G401 (cell line): ENCODE data around the gene EEPD1. TPM values are rescaled to one million over a fixed set of nuclear protein-coding genes. Genes with fewer than 3 reads are reported as not detected.
A peak's percentile ranks its signal among the peaks of the same experiment; 100 is the strongest.
"Not testable (repeated sequence)": the region's sequence is repeated elsewhere in the genome, so short reads cannot be mapped to it uniquely, and the experiment has no call there.

Experiments used
- DNase-seq: peaks from one replicate; pipeline ENCODE4 v3.0.0-alpha.2; 2015; ENCODE audit warnings: low spot score
- in situ Hi-C: cut with HindIII; loops from 2 replicates; pipeline ENCODE4 v1.10.0; 2016; ENCODE audit warnings: low sequenced_read_pairs, mixed read lengths
- total RNA-seq: library from RNA; depleted of rRNA; stranded (reverse); fragments of >200 nt; shearing (Covaris generic); gene quantifications from 2 replicates; pipeline ENCODE4 v1.2.3, GENCODE V29; 2014

Gene EEPD1
- total RNA-seq, 1 experiment from 2014 or later = 15.5 TPM

DNA sequence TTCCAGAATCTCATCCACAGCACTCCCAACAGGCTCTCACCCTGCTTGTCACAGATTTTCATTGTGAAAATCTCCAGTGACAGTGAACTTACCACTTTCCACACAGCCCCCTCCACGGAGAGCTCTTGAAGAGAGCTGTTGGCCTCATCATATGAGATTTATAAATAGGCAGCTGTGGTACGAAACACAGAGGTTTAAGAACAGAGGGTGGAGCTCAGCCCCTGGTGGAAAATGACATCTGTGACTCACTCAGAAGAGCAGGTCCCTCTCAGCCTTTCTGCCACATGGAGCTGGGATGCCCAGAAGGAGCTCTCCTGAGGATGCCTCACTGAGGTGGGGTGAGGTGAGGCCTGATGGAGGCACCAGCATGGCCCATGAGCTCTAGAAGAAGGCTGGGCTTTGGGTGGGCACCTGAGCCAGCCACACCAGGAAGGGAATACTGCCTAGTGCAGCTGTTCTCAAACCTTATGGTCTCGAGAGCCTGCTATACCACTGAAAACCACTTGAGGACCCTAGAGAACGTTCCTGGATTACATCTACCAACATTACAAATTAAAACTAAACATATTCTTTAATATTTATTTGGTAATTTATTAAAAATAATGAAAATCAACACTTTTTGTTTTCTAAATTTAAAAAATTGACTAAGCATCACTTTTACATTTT, 25.8 kb upstream of the EEPD1 start:
- DNase-seq = no peak
- in situ Hi-C loops = no loop called here

DNA sequence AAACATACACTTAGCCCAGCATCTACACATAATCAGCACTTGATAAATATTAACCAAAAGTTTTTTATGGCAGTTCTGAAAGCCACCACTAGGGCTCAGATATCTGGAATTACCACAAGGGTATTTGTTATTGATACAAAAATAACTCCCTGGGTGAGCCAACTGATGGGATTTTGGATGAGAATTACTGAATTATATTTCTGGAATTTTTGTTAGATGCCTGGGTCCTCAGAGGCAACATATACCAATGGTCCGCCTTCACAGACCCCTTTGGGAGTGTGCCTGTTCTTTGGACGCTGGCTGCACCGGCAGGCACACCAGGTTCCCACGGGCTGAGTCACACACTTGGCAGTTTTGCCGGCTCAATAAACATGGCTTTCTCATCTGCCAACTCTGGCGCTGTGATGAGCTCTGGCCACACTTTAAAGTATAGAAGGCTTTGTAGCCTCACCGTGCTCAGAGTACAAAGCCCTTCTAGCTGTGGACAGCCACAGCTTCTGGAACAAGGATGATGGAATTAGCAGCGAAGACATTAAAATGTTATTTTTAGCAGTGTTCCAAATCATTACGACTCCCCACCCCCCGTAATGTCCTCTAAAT, 24.5 kb upstream of the EEPD1 start:
- peak; percentile 66 for DNase-seq
- in situ Hi-C loops = no loop called here

DNA sequence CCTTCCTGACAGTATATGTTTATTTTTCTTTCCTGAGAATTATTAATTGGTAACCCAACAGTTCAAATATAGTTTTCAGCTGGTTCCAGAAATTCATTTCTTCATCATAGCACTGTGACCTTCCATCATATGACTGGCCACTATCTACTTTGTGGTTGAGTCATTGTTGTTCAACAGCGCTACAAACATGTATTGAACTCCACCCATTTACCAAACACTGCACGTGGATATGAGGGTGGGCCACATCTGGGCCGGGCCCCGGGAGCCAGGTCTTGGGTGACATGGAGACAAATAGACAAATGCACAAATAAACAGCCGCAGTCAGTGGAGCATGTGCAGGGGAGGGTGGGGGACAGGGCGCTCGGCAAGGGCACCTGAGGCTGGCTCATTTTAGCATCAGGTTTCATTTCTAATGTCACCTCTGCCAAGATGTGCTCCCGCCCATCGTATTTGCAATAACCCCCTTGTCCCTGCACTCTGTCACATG, 24.0 kb upstream of the EEPD1 start:
- no peak for DNase-seq
- in situ Hi-C loops = no loop called here

DNA sequence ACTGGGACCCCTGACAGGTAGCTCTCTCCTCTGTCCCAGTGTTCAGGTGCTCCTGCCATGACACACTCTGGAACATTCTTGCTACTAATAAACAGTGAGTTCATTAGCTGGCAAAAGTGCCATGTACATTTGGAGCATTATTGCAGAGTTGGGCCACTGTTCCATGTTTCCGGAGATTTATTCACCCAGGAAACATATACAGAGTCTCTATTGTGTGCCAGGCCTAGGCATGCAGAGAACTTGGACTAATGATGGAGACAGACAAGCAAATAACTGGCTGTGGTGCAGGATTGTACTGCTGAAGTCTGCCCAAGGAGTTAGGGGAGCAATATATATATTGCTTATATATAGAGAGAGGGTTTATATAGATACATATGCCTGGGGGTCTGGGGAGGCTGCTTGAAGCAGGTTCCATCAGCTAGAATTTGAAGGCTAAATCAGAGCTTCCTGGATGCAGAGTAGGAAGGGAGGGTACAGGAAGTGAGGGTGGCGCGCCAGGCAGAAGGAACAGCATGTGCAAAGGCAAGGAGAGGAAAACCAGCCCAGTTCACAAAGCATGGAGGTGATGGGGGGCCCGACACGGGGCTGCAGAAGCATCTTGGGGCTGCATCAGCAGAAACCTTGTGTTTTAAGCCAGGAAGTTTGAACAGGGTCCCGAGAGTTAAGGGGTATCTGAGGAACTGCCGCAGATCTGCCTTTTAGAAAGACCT, 22.7 kb upstream of the EEPD1 start:
- in situ Hi-C loops = no loop called here
- DNase-seq = no peak

DNA sequence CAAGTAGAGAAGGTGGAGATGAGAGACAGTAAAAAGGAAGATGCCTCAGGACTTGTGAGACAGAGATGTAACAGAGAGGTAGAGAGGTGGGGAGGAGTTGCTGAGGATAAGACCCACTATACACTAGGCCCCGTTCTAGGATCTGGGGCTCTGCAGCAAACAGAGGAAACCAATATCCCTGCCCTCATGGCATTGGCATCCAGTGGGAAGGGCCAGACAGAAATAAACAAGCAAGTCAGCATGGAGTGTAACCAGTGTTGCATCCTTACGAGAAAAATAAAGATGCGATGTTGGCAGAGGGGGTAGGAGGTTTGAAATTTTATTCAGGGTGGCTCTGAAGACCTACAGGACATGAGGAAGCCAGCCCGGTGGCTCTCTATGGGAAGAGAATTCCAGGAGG, 22.0 kb upstream of the EEPD1 start:
- in situ Hi-C loops = no loop called here
- DNase-seq = no peak

DNA sequence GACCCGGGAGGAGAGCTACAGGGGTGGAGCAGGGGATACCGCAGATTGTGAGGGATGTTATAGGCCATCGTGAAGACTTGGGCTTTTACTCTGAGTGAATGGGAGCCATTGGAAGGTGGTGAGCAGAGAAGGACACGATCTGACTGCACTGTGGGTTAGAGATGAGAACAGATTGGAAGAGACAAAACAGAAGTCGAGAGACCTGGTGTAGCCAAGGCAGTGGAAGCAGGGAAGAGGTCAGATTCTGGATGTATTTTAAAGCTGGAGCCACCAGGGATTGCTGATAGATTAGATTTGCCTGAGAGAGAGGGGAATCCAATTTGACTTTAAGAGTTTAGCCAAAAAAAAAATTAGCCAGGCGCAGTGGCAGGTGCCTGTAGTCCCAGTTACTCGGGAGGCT, 21.6 kb upstream of the EEPD1 start:
- in situ Hi-C loops = no loop called here
- no peak for DNase-seq

DNA sequence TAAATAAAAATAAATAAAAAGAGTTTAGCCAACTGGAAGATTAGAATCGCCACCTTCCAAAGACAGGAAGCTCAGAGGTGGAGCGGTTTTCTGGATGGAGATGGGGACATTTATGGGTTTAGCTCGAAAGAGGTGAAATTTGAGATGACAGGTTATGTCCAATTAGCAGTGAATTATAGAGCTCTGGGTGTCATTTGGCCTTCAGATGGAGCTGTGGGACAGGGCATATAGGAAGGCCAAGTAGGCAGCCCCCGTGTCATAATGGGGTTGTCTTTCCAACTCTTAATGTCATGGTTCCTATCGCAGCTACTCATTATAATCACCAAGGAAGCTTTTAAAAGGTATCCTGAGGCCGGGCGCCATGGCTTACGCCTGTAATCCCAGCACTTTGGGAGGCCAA, 21.0 kb upstream of the EEPD1 start:
- no peak for DNase-seq
- in situ Hi-C loops = no loop called here

DNA sequence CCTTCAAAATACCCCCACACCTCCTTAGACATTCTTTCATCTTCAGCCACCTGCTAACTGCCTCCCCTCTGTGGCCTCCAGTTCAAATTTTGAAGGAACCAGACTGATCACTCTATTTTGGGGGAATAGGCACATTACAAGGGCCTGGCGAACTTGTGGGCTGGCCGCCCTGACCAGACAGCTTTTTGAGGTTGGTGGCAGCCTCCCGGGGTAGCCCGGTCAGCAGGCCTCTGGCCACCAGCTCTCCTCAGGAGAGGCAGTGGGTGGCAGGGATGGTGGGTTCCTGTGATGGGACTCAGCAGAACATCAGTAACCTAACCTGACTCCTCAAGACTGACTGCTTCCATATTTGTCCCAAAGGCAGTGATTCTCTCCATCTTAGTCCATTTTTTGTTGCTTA, 17.4 kb upstream of the EEPD1 start:
- DNase-seq = no peak
- in situ Hi-C loops = no loop called here

DNA sequence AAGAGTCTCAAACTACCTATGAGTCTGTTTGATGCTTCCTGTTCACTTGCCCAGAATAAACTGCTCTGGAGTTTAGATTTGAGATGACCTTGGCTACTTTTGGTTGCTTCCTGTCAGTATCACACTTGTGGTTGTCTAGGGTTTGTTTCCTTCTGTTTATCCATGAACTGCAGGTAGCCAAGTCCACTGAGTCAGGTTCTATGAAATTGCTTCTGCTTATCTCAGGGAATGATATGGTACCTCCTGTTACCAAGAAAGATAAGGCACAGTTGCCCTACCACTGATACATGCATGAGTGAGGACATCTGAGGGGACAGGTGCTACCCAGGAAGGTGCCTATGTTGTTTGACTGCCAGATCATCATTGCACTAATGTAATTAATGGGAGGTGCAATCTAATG, 15.8 kb upstream of the EEPD1 start:
- DNase-seq = no peak
- in situ Hi-C loops = no loop called here

DNA sequence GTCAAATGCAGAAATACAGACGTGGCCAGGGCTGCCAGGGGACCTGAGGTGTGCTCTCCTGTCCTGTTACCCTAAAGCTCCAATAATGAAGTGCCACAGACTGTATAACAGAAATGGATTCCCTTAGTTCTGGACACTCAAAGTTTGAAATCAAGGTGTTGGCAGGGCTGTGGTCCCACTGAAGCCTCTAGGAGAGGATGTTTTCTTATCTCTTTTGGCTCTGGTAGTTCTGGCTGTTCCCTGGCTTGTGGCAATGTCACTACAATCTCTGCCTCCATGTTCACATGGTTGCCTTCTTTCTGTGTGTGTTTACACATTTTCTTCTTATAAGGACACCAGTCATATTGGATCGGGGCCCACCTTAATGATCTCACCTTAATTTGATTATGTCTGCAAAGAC, 15.3 kb upstream of the EEPD1 start:
- no peak for DNase-seq
- in situ Hi-C loops = no loop called here

DNA sequence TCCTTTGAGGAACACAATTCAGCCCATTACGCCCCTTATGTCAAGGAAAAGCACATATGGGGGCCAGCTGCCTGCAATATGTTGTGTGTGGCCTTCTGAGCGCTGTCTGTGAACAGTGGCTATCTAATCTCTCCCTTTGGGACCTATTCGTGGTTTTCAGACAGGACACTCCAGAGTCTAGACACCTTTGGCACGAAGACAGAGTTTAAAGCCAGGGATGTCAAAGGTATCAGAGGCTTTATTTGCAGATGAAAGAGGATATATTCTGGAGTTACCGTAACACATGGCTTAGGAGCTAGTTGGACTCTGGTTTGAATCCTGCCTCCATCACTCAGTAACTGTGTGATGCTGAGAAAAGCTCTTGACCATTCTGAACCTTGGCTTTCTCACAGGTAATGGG, 14.8 kb upstream of the EEPD1 start:
- no peak for DNase-seq
- in situ Hi-C loops = no loop called here

DNA sequence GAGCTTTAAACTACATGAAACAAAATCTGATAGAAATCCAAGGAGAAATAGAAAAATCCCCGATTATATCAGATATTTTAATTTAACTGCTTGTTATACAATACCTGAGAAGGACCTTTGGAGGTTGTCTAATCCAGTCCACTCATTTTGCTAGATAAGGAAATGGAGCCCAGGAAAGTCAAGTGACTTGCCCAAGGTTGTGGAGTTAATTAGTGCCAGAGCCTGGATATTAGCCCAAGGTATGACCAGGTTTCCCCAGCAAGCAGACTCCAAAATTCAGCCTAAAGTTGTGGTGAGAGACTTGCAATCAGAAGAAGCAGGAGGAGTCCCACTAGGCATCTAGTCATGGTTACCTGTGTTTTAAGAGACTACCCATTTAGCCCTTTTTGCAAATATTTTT, 11.7 kb upstream of the EEPD1 start:
- no peak for DNase-seq
- in situ Hi-C loops = no loop called here

DNA sequence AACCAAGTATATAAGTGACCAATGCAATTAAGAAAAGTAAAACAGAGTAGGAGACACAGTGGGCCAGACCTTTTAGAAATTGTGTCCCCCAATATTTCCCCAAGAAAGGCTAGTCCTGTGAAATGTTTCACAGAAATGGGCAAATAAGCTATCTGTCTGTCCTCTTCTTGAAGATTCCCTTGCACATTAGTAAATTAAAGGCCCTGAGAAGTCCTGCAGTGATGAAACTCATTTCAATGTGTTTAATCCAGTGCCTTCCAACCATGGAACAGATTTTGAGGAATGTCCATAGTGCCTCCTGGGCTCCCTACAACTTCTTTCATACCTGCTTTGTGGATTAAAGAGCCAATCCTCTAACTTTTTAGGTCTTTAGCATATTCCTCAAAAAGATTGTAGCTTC, 11.2 kb upstream of the EEPD1 start:
- in situ Hi-C loops = no loop called here
- no peak for DNase-seq

DNA sequence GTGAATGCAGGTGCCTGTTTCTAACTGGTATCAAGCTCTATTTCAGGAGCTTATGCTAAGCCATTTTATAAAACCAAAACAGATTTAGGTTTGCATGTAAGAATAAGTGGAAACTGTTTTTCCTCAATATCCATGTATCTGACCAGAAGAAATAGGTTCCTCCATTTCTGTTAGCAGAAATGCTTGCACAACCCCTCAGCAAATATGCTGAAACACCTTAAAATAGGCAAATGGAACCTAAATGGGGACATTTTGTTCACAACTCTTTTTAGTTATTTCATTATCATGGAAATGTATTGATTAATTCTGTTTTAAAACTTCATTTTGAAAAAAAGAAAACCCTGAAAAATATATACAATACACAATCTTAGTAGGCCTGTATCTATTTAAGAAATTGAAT, 8.9 kb upstream of the EEPD1 start:
- in situ Hi-C loops = no loop called here
- DNase-seq = no peak

DNA sequence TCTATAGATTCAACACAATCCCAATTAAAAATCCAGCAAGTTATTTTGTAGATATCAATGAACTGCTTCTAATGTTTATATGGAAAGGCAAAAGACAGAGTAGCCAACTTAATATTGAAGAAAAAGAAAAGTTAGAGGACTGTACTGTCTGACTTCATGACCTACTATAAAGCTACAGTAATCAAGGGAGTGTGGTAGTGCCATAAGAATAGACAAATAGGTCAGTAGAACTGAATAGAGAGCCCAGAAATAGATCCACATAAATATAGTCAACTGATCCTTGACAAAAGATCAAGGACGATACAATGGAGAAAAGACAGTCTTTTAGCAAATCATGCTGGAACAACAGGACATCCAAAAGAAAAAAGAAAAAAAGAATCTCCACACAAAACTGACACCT, 7.4 kb upstream of the EEPD1 start:
- in situ Hi-C loops = no loop called here
- DNase-seq = no peak

DNA sequence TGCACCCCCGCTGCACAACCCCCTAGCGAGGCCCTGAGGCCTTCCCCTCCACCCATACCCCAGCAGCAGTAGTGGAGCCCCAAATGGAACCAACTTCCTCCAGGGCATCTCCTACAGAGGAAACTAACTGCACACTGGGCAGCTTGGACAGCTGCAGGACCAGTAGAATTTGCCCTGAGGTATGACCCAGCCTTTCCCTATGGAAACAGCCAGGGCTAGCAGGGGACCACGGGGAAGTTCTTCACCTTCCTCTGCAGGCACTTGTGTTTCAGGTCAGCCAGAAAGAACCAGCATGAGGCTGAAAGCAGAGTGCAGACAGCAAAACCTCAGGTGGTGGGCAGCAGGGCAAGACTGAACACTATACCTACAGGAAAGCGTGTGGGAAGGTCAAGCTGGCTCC, 5.7 kb upstream of the EEPD1 start:
- DNase-seq = no peak
- in situ Hi-C loops = no loop called here

DNA sequence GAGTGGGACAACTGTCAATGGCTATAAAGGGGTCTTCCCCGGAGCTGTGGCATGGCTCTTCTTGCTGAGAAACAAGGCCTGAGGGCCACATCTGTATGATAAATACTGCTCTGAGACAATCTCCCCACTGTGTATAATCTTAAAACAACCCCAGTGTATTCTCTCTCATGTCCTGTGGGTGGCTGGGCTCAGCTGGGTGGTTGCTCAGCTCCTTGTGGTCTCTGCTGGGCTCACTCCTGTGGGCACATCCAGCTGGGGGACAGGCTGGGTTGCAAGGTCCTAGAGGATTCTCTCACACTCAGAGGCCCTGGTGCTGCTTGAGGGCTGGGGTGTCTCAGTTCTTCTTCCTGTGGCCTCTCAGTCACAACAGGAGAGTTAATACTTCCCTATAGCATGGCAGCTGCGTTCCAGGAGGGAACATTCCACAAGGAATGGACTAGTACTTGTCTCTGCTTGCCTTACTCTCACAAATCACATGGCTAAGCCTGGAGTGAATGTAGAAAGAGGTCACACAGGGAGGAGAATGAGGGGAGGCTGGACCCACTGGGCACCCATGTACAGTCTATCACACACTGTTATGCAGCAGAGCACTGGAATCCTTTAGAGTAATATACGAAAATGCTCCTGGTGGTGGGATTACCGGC, 4.5 kb upstream of the EEPD1 start:
- in situ Hi-C loops = no loop called here
- DNase-seq = no peak

DNA sequence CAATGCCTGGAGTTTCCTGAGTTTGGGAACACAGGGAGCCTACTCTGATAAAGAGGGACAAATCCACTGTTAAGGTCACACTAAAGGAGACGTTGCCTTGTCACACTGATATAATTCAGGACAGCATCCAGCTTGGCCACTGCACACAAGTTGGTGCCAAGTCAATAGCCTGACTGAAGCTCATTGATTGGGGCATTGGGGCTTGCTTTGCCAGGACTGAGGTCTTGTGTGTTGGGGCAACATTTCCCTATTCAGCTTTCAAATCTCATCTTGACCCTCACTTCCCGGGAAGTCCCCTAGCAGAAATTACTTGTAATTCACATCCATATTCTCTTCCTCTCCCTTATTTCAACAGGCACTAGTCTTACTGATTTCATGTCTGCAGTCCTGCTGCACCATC, 3.8 kb upstream of the EEPD1 start:
- in situ Hi-C loops, DNase-seq: not testable (repeated sequence)

DNA sequence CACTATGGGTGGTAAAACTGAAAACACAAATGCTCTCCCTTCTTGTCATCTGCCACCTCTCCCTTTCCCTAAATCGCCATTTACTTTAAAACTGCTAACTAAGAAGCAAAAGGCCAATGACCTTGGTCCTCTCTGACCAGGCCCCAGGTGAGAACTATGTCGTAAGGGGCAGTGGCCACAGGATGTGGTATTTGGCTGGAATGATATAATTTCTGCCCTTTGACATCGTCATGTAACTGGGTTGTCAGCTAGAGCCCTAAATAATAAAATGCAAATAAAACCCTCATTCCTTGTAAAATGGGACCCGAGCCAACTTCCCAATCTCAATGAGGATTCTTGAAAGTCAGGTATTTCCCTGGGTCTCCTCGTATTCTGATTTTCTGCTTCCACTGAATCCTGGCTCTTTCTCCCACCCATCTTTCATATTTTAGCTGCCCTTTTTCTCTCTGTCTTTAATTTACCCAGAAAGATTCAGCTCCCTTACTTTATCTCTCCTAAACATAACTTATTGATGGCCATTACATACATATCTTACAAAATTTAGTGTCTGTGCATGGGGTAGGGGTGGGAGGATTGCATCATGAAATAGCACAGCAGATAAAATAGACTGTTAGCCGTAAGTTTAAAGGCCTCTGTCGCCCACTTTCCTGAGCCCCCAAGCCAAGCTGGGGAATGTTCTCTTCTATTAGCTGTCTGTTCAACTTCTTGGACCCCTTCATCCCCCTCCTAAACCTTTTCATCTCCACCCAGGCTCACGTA, 3.2 kb upstream of the EEPD1 start:
- no peak for DNase-seq
- in situ Hi-C loops = no loop called here
